NT2/D1 (cell line): ENCODE data around the gene SLC2A10.

ENCODE experiments used
- SUZ12 ChIP-seq: IDR thresholded peaks from 2 replicates; pipeline ENCODE4 v1.6.1; 2011; ENCODE audit not compliant: insufficient read length, insufficient read depth; ENCODE audit errors: extremely low read depth
- YY1 ChIP-seq: IDR thresholded peaks from 2 replicates; pipeline ENCODE4 v1.6.1; 2011; ENCODE audit not compliant: insufficient read length, insufficient read depth
- ZNF274 ChIP-seq: IDR thresholded peaks from 2 replicates; pipeline ENCODE4 v1.6.1; 2011; ENCODE audit warnings: mild to moderate bottlenecking, low read depth, low read length

GRCh38 chr20:46774943-46775560 is 65.6 kb downstream of the SLC2A10 start:
- no peak for TF ChIP-seq SUZ12
- no peak for TF ChIP-seq YY1
- TF ChIP-seq ZNF274 = no peak
